Spleen (tissue), 11 donors: ENCODE data around the gene NSD1. TPM values are rescaled to one million over a fixed set of nuclear protein-coding genes. Genes with fewer than 3 reads are reported as not detected.

ENCODE experiments used
- DNase-seq: peaks from one replicate; pipeline ENCODE4 v3.0.0-alpha.2; 2020
- H3K27ac ChIP-seq, 8 donors: fragments of 200-600 bp; sonication (generic) in 7 of 8; 1 replicate in 4 of 8; 2 replicates in 4 of 8; pipeline versions ENCODE4 v1.5.0 to v1.8.0; 2016 to 2021; ENCODE audit warnings: inconsistent platforms in 4 of 8, mild to moderate bottlenecking in 4 of 8, moderate library complexity in 1 of 8
- H3K27me3 ChIP-seq, 7 donors: fragments of 200-600 bp; sonication (generic) in 6 of 7; replicated peaks in 1 of 7; 1 replicate in 4 of 7; 2 replicates in 3 of 7; pipeline versions ENCODE4 v1.5.0 to v1.8.0; 2016 to 2021; ENCODE audit warnings: inconsistent platforms in 3 of 7, mild to moderate bottlenecking in 1 of 7
- H3K36me3 ChIP-seq, 6 donors: fragments of 200-600 bp; sonication (generic) in 5 of 6; 1 replicate in 4 of 6; 2 replicates in 2 of 6; pipeline versions ENCODE4 v1.5.0 to v1.8.0; 2016 to 2021; ENCODE audit warnings: inconsistent platforms in 2 of 6
- H3K4me1 ChIP-seq, 6 donors: fragments of 200-600 bp; sonication (generic) in 5 of 6; 1 replicate in 3 of 6; 2 replicates in 3 of 6; pipeline versions ENCODE4 v1.5.0 to v1.8.0; 2016 to 2021; ENCODE audit warnings: inconsistent platforms in 3 of 6
- H3K4me3 ChIP-seq, 8 donors: fragments of 200-600 bp; sonication (generic) in 7 of 8; 1 replicate in 4 of 8; 2 replicates in 4 of 8; pipeline versions ENCODE4 v1.5.0 to v1.8.0; 2016 to 2021; ENCODE audit warnings: inconsistent platforms in 4 of 8, mild to moderate bottlenecking in 4 of 8, moderate library complexity in 2 of 8
- H3K9me3 ChIP-seq, 8 donors: fragments of 200-600 bp; sonication (generic) in 7 of 8; 1 replicate in 4 of 8; 2 replicates in 4 of 8; pipeline versions ENCODE4 v1.5.0 to v1.8.0; 2016 to 2021; ENCODE audit warnings: inconsistent platforms in 4 of 8
- CTCF ChIP-seq, 11 experiments: fragments of 200-600 bp in 7 of 11; fragments of 450-650 bp in 4 of 11; sonication (generic) in 4 of 11; IDR thresholded peaks in 8 of 11; conservative IDR thresholded peaks in 3 of 11; 1 replicate in 7 of 11; 2 replicates in 4 of 11; pipeline versions ENCODE4 v1.4.0 to v1.8.0; 2016 to 2021; ENCODE audit warnings: antibody characterized with exemption in 11 of 11, inconsistent platforms in 4 of 11, mild to moderate bottlenecking in 1 of 11
- POLR2A ChIP-seq, 3 donors: fragments of 450-650 bp; IDR thresholded peaks; one replicate each; pipeline ENCODE4 v1.5.1; 2017; ENCODE audit warnings: antibody characterized with exemption in 3 of 3, mild to moderate bottlenecking in 1 of 3
- POLR2AphosphoS5 ChIP-seq, 3 donors: sonication (generic); formaldehyde crosslinking; IDR thresholded peaks; one replicate each; pipeline ENCODE4 v1.5.1; 2017; ENCODE audit warnings: antibody characterized with exemption in 3 of 3
- WGBS, 5 donors: extraction: QIAGEN DNeasy Blood & Tissue Kit in 3 of 5; methylation state at CpG; one replicate each; pipeline versions ENCODE4 v1.1.5 to v1.1.7; 2013 to 2018; 5-methylcytosine and 5-hydroxymethylcytosine counted together
- intact Hi-C: fragments of 100-400 bp; cut with DNase I; formaldehyde crosslinking; loops from one replicate; pipeline ENCODE4 v1.15.0; 2023; ENCODE audit warnings: low total_unique reads
- polyA plus RNA-seq, 3 donors: library from polyadenylated mRNA; stranded (reverse); fragments of 200-250 nt; gene quantifications; one replicate each; pipeline ENCODE4 v1.2.1, GENCODE V29; 2013
- total RNA-seq, 7 donors: library from RNA; depleted of rRNA in 3 of 7; stranded (reverse); fragments of >200 nt in 3 of 7; fragmentation: NEBNext Ultra II Directional in 4 of 7; extraction: Animal tissue kit (Norgen Biotek cat#: 25700) in 4 of 7; gene quantifications; one replicate each; pipeline versions ENCODE4 v1.1.0 to v1.2.1, GENCODE V29; 2016 to 2021
- donor health status: healthy with polysubstance abuse.
- donor health status: DM: no; HTN: no; CAD: no; lungs with moderate emphysema.
- donor health status: DM: no; HTN: no; CAD: no.
- donor health status: Bipolar disorder and iron deficiency.
- donor health status: healthy.
- donor health status: DM: no; HTN: no; CAD: no.
- donor health status: DM: yes; HTN: yes; CAD: no.

Gene NSD1
- total and polyA plus RNA-seq, 10 donors: 4.1 to 130 (median 69.1) TPM

- intact Hi-C loops: no loop called here
- Histone ChIP-seq H3K4me3 (no peak overlapping the region), H3K9me3 (no peaks in the 10 kb centered on the region), H3K27me3 (no peaks in the 10 kb centered on the region), H3K27ac (no peak overlapping the region), H3K36me3 (peaks cover 0 to 100% (median 78%) of the 10 kb centered on the region in 6 donors), H3K4me1 (no peaks in the 10 kb centered on the region)
- no peak for TF ChIP-seq POLR2A (IDR thresholded peaks at IDR 0.05)
- TF ChIP-seq POLR2AphosphoS5 (IDR thresholded peaks at IDR 0.05): no peak
- TF ChIP-seq CTCF (IDR thresholded peaks at IDR 0.05 in 8 of 11, conservative IDR thresholded peaks at IDR 0.05 in 3 of 11): no peak
- no peak for DNase-seq
These were observed 108.2 kb downstream of the NSD1 start for GRCh38 chr5:177241768-177242167.

- Histone ChIP-seq H3K27me3 (no peaks in the 10 kb centered on the region), H3K4me1 (no peaks in the 10 kb centered on the region), H3K9me3 (no peaks in the 10 kb centered on the region), H3K27ac (no peak overlapping the region), H3K36me3 (peaks cover 0 to 100% (median 79%) of the 10 kb centered on the region in 6 donors), H3K4me3 (no peak overlapping the region)
- 92 to 96% (median 96%) methylated on average over 5 of the region's 5 CpGs for WGBS, 5 donors
- intact Hi-C loops: no loop called here
- no peak for DNase-seq
- no peak for TF ChIP-seq POLR2A (IDR thresholded peaks at IDR 0.05)
- no peak for TF ChIP-seq CTCF (IDR thresholded peaks at IDR 0.05 in 8 of 11, conservative IDR thresholded peaks at IDR 0.05 in 3 of 11)
- TF ChIP-seq POLR2AphosphoS5 (IDR thresholded peaks at IDR 0.05): no peak
These were observed 108.7 kb downstream of the NSD1 start for GRCh38 chr5:177242304-177242703.

- intact Hi-C loops: no loop called here
- Histone ChIP-seq H3K27ac (no peak overlapping the region), H3K9me3 (no peaks in the 10 kb centered on the region), H3K4me3 (no peak overlapping the region), H3K27me3 (no peaks in the 10 kb centered on the region), H3K4me1 (no peaks in the 10 kb centered on the region), H3K36me3 (peaks cover 0 to 100% (median 93%) of the 10 kb centered on the region in 6 donors)
- no peak for DNase-seq
- WGBS, 5 donors: 85 to 92% (median 90%) methylated on average over 8 of the region's 8 CpGs
- no peak for TF ChIP-seq CTCF (IDR thresholded peaks at IDR 0.05 in 8 of 11, conservative IDR thresholded peaks at IDR 0.05 in 3 of 11)
- no peak for TF ChIP-seq POLR2AphosphoS5 (IDR thresholded peaks at IDR 0.05)
- no peak for TF ChIP-seq POLR2A (IDR thresholded peaks at IDR 0.05)
These were observed 116.4 kb downstream of the NSD1 start for GRCh38 chr5:177249761-177250537.

- no peak for DNase-seq
- Histone ChIP-seq H3K4me1 (no peaks in the 10 kb centered on the region), H3K4me3 (no peak overlapping the region), H3K27me3 (no peaks in the 10 kb centered on the region), H3K27ac (no peak overlapping the region), H3K9me3 (no peaks in the 10 kb centered on the region), H3K36me3 (peaks cover 0 to 100% (median 89%) of the 10 kb centered on the region in 6 donors)
- TF ChIP-seq POLR2AphosphoS5 (IDR thresholded peaks at IDR 0.05) (no peak), POLR2A (IDR thresholded peaks at IDR 0.05) (no peak), CTCF (IDR thresholded peaks at IDR 0.05 in 8 of 11, conservative IDR thresholded peaks at IDR 0.05 in 3 of 11) (no peak)
- 86 to 97% (median 93%) methylated on average over 1 of the region's 1 CpG for WGBS, 5 donors
- intact Hi-C loops: no loop called here
These were observed 119.7 kb downstream of the NSD1 start for GRCh38 chr5:177253252-177253651.
